GM19324 (cell line): Measurements from ENCODE around the gene PAF1.
"Not testable (repeated sequence)": the region's sequence is repeated elsewhere in the genome, so short reads cannot be mapped to it uniquely, and the experiment has no call there.

Source experiments
- ATAC-seq: cut with Tn5 transposase; IDR thresholded peaks from one replicate; pipeline ENCODE4 v1.9.1; 2021; ENCODE audit warnings: mild to moderate bottlenecking, moderate library complexity; ENCODE audit not compliant: unreplicated experiment, low FRiP score

Gene PAF1

DNA sequence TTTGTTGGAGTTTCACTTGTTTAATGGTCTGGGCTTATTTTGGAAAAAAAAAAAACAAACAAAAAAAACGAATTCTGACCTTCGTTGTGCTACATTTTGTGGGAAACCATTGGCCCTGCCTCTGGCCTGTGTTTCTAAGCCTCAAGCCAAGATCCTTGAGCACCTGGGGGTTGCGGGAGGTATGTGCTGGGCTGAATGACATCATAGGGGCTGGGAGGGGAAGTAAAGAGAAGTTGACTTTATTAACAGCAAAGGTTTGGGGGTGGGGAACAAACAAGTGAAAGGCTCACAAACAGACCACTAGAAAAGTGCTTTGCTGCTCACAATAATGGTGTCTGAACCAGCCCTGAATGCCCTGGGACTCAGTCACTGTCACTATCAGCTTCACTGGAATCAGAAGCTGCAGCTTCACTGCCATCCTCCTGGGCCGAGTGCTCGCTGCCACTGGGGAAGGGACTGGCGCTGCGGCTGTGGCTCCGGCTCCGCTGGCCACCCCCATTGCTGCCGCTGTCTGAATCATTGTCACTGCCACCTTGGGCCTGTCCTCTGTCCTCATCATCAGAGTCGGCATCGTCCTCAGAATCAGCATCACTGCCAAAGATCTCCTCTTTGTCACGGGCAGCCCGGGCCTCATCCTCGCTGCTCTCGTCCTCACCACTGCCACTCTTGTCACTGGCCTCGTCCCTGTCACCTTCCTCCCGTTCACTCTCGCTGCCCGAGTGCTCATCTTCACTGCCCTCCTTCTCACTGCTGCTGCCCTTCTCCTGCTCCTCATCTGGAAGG lies 5.1 kb downstream of the PAF1 start:
- ATAC-seq, result no peak

DNA sequence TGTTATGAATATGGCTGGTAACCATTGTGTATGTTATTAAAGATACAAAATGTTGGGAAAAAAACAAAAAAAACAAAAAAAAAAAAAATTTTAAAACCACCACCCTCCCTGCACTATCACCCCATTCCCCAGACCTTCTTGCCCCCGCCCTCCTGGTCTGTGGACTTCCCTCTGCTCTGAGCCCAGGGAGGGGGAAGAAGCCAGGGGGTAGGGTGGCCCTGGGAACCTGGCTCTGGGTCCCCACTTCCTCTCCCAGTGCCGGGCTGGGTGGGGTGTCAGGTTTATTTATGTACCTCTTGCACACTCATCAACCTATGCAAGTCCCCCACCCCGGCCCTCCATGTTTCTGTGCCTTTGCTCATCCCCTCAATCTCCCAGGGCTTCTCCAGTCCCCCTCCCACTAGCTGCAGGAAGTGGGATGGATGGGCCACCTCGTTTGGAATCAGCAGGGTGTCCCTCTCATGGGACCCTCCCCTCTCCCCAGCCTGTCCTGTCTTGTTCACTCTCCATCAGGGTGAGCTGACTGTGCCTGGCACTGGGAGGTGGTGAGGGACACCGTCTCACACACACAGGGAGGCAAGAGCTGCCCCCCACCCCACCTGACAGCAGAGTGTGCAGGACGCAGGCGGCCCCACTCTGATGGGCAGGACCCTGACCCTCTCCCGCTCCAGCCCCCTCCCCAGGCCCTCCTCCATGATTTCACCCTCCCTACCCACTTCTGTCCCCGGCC lies 5.9 kb downstream of the PAF1 start:
- ATAC-seq, result no peak

DNA sequence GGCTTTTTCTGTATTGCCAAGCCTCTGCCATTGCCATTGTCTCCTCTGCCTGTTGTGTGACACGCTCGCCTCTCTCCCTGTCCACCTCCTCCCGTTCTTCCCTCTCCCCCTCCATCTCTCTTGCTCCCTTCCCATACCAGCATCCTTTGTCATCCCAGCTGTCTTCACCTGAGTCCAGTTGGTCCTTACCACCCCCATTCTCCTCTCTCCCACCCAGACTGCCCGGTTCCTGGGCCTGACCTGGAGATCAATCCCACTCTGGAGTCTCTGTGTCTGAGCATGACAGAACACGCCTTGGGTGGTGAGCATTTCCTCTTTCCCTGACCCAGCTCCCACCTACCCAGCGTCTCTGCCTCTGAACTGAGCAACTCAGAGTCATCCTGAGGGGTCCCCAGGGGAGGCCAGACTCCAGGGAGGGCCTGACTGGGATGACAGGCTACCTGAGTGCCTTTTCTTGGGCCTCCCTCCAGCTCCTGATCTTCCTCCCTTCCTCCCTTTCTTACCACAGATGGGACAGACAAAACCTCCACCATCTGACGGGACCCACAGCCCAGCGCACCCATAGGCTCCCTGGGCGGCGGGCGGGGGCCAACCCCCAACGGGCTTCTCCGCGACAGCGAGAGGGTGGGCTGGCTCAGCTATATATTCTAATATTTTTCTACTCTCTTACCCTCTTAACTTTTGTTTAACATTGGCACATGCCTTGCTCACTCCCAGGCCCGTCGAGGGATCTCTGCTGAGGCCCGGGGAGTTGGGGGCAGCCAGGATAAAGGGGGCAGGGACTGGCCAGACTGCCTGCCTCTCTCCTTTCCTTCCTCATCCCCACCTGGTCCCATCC lies 7.7 kb downstream of the PAF1 start:
- ATAC-seq, result no peak

DNA sequence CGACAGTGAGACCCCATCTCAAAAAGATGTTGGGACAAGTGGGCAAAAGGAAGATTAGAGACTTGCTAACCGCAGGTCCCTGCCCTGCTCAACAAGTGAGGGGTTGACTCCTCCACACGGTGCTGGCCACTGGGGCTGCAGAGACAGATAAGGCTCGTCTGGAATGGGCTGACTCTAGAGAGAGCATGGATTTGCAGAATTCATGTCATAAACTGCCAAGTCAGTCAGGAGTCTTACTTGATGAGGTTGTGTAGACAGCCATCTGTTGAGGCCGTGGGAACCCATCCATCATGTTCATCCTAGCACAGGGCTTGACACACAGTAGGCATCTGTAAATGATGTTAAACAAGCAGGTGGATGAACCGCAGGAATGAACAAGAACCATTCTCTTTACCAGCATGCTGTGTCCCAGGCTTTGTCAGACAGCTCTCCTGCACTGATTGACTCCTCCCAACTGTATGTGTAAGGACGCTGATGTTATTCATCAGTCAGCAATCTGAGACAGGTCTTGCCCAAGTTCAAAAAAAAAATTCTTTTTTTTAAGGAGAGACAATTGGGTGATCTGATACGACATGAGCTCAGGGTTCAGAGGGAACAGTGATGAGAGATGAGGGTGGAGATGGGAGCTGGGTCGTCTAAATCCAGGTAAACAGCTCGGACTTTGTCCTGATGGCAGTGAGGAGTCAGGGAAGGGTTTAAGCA lies 8.8 kb downstream of the PAF1 start:
- no peak for ATAC-seq

DNA sequence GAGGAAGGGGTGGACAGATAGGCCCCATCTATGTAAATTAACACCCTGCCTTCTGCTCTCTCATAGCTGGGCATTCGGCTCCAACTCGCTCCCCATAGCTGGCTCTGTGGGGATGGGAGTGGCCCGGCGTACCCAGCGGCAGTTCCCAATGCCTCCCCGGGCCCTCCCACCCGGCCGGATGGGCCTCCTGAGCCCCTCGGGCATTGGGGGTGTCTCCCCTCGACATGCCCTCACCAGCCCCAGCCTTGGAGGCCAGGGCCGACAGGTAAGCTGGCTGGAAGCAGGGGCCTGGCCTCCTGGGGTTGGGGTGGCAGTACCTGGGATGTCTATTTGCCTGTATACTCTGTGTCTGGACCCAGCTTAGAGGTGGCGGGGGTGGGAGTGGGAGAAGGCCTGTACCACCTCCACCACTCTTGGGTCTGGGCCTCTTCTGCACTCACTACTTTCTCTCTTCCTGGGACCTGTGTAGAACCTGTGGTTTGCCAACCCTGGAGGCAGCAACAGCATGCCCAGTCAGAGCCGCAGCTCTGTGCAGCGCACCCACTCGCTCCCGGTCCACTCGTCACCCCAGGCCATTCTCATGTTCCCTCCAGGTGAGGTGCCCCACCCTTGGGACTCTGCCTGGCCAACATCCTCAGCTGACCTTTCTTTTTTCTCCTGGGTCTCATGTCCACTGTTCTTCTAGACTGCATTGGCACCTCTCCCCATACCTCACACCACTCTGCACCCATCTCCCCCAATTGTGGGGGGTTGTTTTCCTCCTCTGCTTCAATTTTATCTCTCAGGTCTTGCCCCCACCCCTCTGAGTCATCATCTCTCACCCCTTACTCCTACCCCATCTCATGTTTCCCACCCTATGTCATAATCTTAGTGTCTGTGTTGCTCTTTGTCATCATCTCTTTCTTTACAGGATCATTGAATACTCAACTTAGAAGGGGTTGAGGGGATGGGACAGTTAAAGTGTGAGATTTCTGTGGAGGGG lies 10.1 kb downstream of the PAF1 start:
- ATAC-seq, result no peak

DNA sequence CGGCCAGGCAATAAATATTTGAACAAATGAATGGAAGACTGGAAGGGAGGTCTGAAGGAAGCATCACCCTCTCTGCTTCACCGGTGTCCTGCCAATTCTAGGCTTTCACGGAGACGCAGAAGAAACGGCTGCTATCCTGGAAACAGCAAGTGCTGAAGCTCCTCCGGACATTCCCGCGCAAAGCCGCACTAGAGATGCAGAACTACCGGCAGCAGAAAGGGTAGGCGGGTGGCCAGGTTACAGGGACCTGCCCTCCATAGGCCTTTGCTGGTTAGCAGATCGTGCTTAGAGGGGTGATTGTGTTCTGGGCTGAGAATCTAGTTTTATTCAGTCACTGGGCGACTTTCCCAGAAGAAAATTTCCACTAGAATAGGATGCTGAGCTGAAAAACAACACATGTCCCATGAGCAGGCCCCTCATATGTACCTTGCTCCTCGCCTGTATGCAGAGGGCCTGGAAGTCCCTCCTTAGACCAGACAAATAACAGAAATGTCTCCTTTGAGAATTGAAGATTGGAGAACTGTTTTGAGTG lies 11.0 kb downstream of the PAF1 start:
- ATAC-seq, result no peak

DNA sequence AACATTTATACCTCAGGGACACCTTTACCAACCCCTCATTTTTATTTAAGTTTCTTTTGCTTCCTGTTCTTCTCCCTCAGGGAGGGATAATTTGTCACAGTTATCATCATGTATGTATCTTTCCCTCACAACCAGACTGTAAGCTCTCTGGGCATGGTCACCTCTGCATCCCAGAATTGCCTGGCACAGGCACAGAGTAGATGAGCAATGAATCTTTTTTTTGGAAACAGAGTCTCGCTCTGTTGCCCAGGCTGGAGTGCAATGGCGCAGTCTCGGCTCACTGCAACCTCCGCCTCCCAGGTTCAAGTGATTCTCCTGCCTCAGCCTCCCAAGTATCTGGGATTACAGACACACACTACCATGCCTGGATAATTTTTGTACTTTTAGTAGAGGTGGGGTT lies 11.5 kb downstream of the PAF1 start:
- not testable (repeated sequence) for ATAC-seq

DNA sequence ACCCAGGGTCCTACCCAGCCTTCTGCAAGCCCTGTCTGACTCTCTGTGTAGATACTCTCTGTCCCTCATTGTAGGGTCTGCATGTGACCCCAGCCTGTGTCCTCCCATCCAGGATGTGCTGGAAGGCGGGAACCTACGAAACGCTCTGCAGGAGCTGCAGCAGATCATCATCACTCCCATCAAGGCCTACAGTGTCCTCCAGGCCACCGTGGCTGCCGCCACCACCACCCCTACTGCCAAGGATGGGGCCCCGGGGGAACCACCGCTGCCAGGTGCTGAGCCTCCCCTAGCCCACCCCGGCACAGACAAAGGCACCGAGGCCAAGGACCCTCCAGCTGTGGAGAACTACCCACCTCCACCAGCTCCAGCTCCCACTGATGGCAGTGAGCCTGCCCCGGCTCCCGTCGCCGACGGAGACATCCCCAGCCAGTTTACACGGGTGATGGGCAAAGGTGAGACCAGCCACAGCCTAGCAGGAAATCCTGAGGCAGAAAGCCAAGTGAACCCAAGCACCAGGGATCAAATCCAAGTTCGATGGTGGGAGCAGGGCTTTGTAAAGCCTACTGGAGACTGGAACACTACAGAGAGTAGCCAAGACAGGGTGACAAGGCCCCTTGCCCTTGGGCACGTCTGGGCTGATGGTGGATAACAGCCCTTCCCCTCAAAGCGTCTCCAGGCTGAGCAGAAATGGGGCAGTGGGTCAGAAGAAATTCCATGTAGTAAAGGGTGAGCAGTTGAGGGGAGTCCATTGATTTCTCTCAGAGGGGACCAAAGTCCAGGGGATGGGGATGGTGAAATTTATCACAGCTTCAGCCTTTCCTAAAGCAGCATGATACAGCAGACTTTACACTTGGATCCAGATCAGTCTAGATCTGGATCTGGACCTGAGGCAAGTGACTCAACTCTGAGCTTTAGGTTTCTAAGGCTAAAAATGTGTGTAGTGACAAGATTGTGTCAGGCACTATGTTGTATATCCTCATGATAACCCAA lies 13.2 kb downstream of the PAF1 start:
- ATAC-seq, result no peak

DNA sequence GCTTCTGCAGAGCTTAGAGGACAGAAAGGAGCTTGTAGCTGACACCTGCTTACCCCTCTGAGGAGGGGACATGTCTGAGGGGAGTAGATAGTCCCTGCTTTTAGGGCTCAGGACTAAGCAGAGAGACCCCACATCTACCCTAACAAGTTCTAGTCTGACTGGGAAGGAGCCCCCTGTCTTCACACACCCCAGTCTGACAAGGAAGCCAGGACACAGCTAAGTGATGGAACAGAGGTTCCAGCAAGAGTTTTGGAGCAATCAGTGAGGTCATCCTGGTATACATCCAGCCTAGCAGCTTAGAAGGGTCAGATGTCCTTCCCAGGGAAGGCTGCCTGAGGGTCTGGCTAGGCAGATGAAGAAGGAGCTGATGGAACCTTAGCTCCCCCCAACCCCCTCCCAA lies 15.0 kb downstream of the PAF1 start:
- ATAC-seq, result no peak

DNA sequence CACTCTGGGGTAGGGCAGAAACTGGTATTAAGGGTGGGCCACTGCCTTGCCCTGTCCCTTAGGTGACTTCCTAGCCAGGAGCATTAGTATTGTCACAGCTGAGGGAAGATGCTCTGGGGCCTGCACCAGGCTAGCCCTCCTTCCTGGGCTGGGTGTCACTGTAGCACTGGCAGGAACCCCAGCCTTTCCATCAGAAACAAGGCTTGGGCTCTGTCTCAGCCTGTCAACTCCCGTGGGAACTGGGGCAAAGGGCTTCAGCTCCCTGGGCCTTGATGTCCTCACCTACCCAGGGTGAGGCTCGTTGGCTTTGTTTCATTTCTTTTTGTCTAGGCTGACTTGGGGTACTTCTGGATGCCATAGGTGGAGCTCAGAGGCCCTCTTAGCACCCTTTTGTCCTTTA lies 18.0 kb downstream of the PAF1 start:
- ATAC-seq, result no peak

DNA sequence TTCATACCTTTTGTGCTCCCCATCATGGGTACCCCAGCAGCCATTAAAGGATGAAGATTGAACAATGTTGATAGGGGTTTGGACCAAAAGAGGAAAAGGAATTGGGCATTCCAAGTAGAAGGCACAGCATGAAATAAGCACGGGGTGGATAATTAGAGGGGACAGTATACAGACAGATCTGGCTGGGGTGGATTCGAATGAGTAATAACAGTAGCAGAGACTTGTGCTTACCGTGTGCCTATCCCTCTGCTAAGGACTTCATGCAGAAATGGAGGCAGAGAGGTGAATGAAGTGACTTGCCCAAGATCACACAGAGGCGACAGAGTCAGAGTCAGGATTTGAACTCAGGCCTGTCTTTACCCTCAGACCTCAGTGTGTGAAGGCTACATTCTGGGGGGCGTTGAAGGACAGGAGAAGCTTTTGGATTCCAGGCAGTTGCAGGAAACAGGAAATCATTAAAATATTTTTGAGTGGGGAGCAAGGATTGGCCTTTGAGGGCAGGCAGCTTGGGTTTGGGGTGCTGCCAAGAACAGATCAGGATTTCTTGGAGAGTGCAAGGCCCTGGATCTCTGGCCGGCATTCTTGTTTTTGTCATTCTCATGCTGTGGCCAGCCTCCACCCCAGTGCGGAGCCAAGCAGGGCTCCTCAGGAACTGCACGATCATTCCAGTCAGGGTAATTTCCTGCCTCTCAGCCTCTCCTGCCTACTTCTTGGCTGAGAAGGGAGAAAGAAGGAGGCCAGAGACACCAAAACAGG lies 18.7 kb downstream of the PAF1 start:
- ATAC-seq, result no peak

DNA sequence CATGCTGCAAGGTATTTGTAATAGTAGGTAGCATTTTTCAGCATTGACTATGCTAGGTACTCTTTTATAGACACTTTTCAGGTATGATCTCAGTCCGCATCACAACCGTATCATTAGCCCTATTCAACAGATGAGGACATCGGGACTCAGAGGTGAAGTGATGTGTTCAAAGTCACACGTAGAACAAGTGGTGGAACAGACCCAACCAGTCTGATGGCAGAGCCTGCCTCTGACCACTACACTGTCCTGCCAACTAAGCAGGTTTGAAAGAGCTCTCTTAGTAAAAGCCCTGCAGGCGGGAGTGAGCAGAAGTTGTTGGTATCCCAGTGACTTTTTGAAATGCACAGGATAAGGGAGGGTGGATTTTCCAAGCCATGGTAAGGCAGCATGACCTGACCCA lies 20.2 kb downstream of the PAF1 start:
- no peak for ATAC-seq

DNA sequence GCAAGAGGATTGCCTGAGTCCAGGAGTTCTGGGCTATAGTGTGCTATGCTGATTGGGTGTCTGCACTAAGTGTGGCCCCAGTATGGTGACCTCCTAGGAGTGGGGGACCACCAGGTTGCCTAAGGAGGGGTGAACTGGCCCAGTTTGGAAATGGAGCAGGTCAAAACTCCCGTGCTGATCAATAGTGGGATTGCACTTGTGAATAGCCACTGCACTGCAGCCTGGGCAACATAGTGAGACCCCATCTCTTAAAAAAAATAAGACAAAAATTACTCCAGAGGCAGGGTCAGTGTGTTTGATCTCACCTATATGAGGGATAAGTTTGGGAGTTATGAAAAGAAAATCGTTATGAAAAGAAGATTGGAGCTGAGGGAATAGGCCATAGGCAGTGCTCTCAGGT lies 21.7 kb downstream of the PAF1 start:
- no peak for ATAC-seq

DNA sequence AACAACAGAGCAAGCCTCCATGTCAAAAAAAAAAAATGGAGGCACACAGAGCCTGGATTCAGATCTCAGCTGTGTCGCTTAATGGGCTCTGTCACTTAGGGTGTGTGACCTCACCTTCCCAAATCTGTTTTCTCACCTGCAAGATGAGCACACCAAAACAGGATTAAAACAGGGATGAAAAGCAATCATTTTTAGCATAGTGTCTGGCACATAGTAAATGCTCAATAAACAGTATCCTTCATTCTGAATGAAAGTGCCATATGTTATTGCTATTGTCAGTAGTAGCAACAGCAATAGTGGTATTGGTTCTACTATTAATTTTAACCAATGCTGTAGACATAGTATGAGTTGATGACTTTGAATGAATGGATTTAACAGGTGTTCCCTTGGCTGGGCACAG lies 25.4 kb downstream of the PAF1 start:
- no peak for ATAC-seq

DNA sequence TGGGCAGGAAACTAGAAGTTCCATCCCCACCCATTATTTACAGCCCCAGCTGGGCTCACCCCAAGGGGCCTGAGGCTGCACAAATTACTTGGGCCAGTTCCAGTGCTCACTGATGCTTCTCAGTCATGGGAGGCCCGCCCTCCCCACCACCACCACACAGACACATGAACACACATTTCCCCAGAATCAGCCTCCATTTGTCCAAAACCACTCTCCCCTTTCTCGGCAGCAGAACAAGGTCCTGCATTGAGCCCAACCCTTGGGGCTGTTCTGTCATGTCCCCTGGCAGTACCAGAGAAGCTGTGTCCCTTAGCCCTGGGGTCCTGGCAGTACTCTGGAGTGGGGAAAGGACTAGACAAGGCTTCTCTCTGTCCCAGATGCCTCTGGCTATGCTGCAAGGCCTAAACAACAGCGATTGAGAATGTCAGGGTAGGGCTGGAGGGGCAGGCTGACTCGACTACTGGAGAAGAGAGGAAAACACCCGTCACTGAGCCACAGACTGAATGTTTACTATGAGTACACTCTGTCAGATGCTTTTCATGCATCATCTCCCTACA lies 26.9 kb downstream of the PAF1 start:
- no peak for ATAC-seq

DNA sequence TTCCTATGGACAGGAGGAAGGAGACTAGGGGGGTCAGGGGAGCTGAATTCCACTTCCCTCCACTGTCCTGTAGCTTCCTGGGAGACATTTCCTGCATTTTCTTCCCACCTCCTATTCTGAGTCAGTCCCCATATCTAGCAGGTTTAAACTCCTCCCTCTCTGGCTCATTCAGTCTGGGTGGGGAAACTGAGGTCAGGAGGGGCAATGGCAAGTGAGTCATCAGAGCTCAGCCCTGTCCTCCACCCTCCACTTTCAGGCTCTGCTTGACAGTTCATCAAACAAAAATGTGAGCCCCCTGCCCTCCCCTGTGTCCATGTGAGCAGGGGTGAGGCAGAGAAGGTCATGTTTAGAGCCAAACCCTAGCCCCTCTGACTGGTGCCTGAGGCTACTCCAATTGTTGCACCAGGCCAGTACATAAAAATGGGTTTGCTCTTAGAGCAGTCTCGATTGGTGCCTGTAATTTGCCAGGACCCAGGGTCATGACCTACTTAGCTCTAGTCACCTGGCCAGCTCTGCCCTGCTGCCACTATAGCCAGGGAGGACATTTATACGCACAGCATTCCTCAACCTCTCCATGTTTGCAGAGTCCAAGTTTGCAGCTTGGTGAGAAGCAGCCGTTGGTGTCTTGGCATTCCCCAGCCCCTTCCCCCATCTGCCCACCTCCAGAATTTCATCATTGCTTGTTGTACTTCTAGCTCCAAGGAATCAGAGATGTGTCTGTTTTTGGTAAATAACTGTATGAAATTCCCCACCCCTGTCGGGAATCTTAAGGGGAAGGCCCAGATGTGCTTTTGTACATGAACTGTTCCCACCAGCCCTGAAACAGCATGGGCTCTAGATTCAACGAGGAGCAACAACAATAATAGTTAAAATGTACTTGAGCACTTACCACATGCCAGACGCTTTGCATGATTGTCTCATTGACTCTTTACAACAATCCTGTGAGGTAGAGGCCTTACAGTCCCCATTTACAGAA lies 27.9 kb downstream of the PAF1 start:
- ATAC-seq, result no peak
